SKM-1 treated with dmso at 0.1 percent for 144 hours (cell line): Measurements from ENCODE around the gene ASPSCR1.
A peak's percentile ranks its signal among the peaks of the same experiment; 100 is the strongest.

ENCODE experiments used
- DNase-seq: peaks from one replicate; lab custom pipeline; 2025; ENCODE audit not compliant: unreplicated experiment; lab: John Stamatoyannopoulos, UW

Gene ASPSCR1

GRCh38 chr17:81960130-81960958 lies 17.1 kb upstream of the ASPSCR1 start:
- no peak for DNase-seq

- DNase-seq = peak; percentile 25
These were observed 16.3 kb upstream of the ASPSCR1 start, which contains the start of gene NOTUM for GRCh38 chr17:81961087-81961511. NOTUM (minus strand) TSS chr17:81961187; CDS start chr17:81960909, 278 bp downstream.

- no peak for DNase-seq
These were observed 15.6 kb upstream of the ASPSCR1 start for GRCh38 chr17:81961521-81962498.

- DNase-seq = no peak
These were observed 14.7 kb upstream of the ASPSCR1 start for GRCh38 chr17:81962499-81963441.

GRCh38 chr17:81964081-81964849 lies 13.2 kb upstream of the ASPSCR1 start:
- DNase-seq = no peak

GRCh38 chr17:81966343-81967243 lies 10.8 kb upstream of the ASPSCR1 start:
- DNase-seq = no peak

GRCh38 chr17:81967244-81967532 lies 10.2 kb upstream of the ASPSCR1 start:
- no peak for DNase-seq

GRCh38 chr17:81967533-81968395 lies 9.7 kb upstream of the ASPSCR1 start:
- DNase-seq = no peak

- DNase-seq = no peak
These were observed 9.1 kb upstream of the ASPSCR1 start for GRCh38 chr17:81968396-81968745.

- no peak for DNase-seq
These were observed 8.3 kb upstream of the ASPSCR1 start for GRCh38 chr17:81968850-81969812.

- no peak for DNase-seq
These were observed 4.0 kb upstream of the ASPSCR1 start for GRCh38 chr17:81973432-81973831.

GRCh38 chr17:81976332-81977210 lies 858 bp upstream of the ASPSCR1 start:
- no peak for DNase-seq

- DNase-seq = no peak
These were observed 1.3 kb downstream of the ASPSCR1 start for GRCh38 chr17:81978524-81979298.

- no peak for DNase-seq
These were observed 2.7 kb downstream of the ASPSCR1 start for GRCh38 chr17:81980122-81980521.

GRCh38 chr17:81980707-81981343 lies 3.4 kb downstream of the ASPSCR1 start:
- DNase-seq = no peak
